HPDE6-E6E7 (cell line): ENCODE results near the gene CHD5.

Source experiments
- DNase-seq: peaks from one replicate; pipeline ENCODE4 v3.0.0; 2011; ENCODE audit warnings: missing footprints; ENCODE audit errors: extremely low spot score

Gene CHD5

GRCh38 chr1:6202256-6202655, 22.1 kb upstream of the CHD5 start:
- no peak for DNase-seq

GRCh38 chr1:6200188-6200809, 20.2 kb upstream of the CHD5 start:
- DNase-seq = no peak

- DNase-seq = peak; percentile 89
These were observed 19.4 kb upstream of the CHD5 start, which contains the start of gene RPL22 for GRCh38 chr1:6199298-6200187. Gene RPL22 (minus strand): TSS chr1:6199595. CDS start chr1:6199573, 22 bp downstream.

GRCh38 chr1:6198646-6199297, 18.7 kb upstream of the CHD5 start:
- no peak for DNase-seq

- no peak for DNase-seq
These were observed 17.8 kb upstream of the CHD5 start for GRCh38 chr1:6197746-6198427.

- DNase-seq = no peak
These were observed 11.8 kb upstream of the CHD5 start for GRCh38 chr1:6191968-6192367.

- no peak for DNase-seq
These were observed 8.3 kb upstream of the CHD5 start for GRCh38 chr1:6188466-6188865.

- no peak for DNase-seq
These were observed 5.7 kb upstream of the CHD5 start for GRCh38 chr1:6185635-6186382.

- DNase-seq = no peak
These were observed 5.0 kb upstream of the CHD5 start for GRCh38 chr1:6185151-6185550.

- no peak for DNase-seq
These were observed 4.1 kb upstream of the CHD5 start for GRCh38 chr1:6184083-6184783.

GRCh38 chr1:6183520-6183989, 3.4 kb upstream of the CHD5 start:
- no peak for DNase-seq

GRCh38 chr1:6181347-6181770, 1.2 kb upstream of the CHD5 start:
- DNase-seq = no peak

GRCh38 chr1:6180707-6181311, 688 bp upstream of the CHD5 start:
- no peak for DNase-seq

- no peak for DNase-seq
These were observed 451 bp downstream of the CHD5 start for GRCh38 chr1:6179564-6180175.

- no peak for DNase-seq
These were observed 1.2 kb downstream of the CHD5 start for GRCh38 chr1:6178751-6179563.

GRCh38 chr1:6177681-6178380, 2.3 kb downstream of the CHD5 start:
- DNase-seq = no peak

- DNase-seq = no peak
These were observed 3.3 kb downstream of the CHD5 start for GRCh38 chr1:6176779-6177178.

- DNase-seq = no peak
These were observed 4.7 kb downstream of the CHD5 start for GRCh38 chr1:6175411-6175828.
